Colon (tissue), 2 donors: ENCODE measurements around the gene CDH12.

Source experiments
- FAIRE-seq: peaks from 2 replicates; lab custom pipeline; 2012; peaks lifted over from hg19 to GRCh38; lab: Jason Lieb, UNC
- donor health status: control.
- donor health status: control.

The CDH12 gene

DNA sequence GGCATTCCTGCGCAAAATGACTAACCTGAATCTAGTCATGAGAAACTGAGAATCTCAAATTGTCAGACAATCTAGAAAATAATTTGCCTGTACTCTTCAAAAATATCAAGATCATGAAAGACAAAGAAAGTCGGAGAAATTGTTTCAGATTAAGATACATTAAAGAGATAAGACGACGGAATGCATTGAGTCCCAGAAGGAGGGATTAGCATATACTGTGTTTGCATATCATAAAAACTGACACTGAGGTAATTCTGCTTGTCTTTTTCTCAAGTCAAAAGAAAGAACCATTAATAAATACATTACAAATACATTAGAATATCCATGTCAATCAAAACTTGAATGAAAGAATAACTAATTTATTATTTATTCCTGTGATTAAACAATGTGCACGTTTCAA lies 88.4 kb downstream of the CDH12 start:
- FAIRE-seq: no peak

DNA sequence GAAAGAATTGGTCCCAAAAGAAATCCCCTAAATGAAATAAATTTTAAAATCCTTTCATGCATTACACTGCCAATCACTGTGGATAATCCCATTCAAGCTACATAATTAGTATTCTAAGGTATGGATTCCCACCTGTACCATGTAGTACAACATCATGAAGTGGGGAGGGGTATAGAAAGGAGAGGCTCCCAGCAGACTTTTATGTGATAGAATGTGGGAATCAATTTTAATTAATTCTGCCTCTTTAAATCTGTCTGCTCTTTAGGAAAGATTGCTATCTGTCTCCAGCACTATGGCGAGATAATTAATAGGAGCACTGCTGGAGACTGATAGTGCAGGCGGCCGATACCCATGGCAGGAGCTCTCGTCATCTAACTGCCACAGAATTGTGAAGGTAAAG lies 95.4 kb downstream of the CDH12 start:
- FAIRE-seq: no peak

DNA sequence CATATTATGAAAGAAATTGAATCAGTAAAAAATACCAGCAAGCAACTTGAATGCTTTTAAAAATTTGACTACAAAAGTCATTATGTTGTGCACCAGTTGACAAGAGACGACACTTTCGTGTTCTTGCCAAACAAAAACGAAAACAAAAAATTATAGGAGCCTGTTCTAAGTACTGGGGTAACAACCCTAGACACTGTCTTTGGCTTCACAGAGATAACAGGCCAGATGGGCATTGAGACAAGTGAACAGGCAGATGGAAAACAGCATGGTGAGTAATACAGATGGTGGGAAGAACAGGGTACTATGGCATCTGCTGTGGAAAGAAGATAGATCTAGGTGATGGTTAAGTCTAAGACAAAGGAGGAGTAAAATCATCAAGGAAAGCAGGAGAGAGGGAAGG lies 99.0 kb downstream of the CDH12 start:
- no peak for FAIRE-seq

DNA sequence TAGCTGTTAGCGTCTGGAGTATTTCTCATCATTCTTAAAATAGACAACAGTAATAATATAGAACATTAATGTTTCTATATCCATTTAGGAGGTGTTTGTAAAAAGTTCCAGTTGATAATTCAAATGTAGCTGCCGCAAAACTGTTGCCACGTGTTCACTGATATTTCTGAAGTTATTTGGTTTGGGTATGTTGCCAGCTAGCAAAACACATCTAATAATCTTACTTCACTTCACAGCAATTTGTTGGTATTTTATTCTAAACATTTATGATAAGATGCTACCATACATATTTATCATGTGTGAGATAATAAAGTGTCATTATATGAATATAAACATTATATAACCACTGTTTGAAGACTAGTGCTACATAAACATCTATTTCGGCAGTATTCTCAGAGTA lies 101.6 kb downstream of the CDH12 start:
- FAIRE-seq: no peak

DNA sequence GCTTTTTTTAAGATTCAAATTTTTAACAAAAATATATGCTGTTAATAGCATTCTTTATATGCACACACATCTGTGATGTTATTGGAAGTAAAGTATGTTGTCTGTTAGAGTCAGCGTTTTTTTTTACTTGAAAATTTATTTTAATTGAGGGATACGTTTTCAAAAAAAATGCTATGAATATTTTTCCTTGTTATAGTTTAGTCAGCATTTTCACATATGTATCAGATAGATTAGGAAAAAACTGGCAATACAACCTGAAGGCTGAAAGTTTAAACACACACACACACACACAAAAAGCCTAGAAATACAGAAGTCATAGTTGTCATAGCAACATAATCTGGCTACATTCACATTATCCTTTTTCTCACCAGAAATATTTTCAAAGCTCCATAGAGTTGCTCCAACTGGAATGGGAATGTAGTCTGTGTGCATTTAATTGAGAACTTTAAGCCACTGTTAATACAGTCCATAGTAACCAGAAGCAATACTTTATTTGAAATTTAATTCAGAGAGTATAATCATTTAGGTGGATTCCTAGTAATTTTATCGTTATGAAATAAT lies 116.6 kb downstream of the CDH12 start:
- FAIRE-seq: no peak

DNA sequence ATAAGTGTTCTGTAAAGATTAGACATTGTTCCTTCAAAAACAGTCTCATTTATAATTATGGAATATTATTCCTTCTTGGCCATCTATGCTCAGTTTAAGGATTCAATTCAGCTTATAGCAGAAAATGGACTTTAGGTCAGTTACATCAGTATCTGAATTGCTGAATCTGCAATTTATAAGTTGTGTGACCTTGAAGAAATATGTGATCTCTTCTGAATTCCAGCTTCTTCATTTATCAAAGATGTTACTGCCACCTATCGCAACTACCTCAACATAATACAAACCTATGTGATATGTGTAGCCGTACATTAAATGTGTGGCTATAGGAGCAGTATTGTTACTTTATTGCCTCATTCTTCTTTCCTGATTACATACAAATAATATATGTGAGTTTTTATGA lies 118.2 kb downstream of the CDH12 start:
- no peak for FAIRE-seq

DNA sequence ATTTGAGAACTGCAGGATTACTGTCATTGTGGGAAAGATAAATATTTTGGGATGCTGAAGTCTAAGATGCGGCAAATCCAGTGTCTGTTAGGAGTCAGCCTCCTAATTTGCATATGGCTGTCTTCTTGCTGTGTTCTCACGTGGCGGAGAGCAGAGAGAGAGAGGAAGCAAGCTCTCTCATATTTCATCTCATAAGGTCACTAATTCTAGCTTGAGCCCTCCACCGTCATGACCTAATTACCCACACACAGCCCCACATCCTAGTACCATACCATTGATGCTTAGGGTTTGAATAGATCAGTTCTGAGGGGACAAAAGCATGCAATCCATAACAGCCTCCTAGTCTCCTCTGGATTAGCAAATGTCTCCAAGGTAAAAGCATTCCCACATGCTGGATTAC lies 124.5 kb downstream of the CDH12 start:
- FAIRE-seq: no peak

DNA sequence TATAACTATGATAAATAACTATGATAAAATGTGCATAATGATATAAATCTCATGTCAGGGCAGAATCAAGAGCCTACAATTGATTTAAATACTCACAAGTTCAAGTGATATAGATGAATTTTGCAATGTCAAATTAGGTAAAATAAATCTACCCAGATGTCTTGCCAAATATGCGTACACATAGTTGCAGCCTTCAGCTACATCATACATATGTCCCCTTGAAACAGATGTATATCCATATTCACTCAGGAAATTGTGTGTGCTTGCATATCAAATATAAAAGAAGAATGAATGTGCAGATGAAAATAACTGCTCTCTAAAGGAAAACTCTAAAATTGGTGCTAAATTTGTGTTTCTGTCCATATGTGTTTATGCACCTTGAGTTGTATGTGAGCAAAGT lies 130.7 kb downstream of the CDH12 start:
- FAIRE-seq: no peak

DNA sequence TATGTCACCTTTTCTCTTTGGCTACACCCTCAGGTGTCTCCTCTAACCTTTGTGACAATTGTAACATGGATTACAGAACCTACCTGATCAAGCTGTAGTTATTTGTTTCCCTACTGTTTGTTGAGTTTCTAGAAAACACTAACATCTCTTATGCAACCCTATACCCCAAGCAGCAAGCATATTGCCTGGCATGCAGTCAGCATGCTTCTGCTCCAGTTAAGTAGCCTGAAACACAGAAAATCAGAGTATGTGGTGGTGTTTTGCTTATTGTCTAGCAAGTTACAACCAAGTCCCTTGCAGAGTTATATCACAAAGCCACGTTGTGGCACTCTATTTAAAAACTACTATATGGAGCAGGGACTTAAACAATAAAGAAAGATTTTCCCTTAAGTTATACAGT lies 131.1 kb downstream of the CDH12 start:
- FAIRE-seq: no peak

DNA sequence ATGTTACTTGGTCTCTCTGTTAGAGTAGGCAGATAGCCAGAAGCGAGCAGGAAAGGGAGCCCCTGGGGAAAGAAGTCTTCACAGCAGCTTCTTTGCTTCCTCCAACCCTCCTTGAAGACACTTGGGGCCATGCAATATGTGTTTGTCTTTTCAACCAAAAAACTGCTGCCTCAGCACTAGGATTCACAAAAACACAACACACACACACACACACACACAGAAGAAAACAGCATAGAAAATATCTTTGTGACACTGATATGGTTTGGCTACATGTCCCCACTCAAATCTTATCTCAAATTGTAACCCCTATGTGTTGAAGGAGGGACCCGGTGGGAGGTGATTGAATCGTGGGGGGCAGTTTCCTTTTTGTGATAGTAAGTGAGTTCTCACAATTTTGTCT lies 133.3 kb downstream of the CDH12 start:
- no peak for FAIRE-seq

DNA sequence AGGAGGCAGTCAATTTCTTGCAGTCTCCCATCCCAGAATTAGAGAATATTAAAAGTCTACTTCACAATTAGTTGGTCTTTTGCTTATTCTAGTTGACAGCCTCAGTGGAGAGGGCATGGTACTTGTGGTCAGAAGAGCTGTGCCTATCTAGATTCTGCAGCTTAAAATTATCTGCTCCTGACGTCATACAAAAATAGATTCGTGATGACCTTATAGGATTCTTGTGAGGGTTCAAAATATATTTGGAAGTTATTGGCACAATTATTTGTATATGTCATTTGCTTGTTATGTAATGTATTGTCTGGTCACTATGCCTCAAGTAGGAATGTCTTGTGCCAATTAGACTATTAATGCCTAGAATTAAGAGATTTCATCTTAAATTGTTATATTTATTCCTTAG lies 142.5 kb downstream of the CDH12 start:
- no peak for FAIRE-seq

DNA sequence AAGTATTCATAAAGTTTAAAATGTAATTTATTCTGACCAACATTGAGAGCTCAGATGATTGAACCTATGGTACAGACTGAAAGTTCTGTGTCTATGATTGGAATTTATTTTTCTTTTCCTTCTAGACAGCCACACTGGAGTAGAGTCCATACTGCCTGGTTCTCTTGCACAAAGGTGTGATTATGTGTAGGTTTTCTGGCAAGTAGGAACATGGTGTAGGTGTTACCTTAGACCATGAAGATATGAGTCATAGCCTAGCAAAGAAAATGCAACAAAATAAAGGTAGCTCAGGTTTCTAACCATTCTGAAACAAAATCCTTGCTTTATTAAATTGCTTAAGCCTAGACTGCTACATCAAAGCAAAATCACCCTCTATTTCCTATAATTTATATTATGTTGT lies 143.4 kb downstream of the CDH12 start:
- no peak for FAIRE-seq

DNA sequence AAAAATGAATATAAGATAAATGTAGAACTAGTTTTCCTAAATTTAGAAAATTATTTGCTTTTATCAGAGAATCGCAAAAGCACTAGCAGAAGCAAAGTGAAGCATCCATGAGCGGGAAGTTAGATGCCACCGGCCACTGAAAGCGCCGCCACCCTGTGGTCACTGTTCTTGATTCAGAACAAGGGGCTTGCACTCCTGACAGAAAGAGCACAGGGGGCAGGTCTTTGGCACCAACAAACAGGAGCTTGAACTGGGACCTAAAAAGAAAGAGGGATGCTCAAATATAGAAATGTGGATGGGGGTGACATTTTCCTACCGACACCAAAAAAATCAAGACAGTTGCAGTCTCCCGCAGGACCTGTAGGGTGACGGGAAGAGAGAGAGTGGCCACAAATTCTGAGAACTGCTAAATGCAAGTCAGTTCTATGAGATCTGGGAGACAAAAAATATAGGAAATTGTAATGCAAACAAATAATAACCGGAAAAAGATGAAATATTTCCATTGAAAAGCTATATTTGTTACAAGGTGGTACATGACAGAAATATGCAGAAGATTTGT lies 144.3 kb downstream of the CDH12 start:
- no peak for FAIRE-seq

DNA sequence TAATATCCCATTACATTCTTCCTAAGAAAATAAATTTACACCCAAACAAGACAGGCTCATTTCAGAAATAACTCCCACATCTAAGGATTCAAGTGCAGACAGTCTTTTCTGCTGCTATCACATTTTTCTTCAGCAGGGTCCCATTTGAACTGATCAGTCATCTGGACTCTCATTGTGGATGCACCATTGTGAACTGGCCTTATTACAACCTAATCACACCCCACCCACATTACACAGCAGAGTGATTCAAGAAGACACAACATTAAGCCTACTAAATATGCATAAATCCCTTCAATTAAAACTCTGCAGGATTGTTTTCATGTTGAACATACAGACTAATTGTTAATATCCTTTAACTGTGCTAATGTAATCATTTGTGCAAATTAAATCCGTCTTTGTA lies 146.2 kb downstream of the CDH12 start:
- FAIRE-seq: no peak

DNA sequence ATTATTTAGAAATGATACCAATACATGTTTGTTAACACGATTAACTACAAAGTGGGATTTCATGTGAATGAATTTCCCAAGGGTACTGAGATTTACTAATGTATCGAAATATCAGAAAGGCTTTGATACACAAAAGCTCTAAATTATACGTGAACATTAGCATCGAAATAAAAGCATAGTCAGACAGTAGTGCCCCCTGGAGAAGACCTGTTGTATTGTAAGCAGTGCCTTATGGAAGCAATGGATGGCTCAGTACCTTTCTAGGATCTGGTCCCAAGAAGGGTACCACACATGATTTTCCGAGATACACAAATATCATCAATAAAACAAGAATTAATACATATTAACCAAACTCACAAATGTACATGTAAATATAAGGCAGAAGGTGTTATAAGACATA lies 153.8 kb downstream of the CDH12 start:
- FAIRE-seq: no peak

DNA sequence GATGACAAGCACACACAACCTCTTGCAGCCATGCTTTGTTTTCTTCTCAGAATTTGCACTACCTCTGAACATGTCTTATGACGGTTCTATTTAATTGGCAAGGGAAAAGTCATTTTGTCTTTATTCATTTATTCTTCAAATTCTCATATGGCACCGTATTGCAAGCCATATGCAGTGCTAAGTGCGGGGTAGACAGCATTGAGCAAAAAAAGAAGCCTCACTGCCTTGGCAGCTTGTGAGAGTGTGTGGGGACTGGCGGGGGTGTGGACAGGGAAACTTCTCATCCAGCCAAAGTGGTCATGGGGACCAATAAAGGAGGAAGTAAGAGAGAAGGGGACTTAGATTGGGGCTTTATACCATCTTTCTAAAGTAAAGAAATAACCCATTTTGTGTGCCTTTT lies 160.0 kb downstream of the CDH12 start:
- no peak for FAIRE-seq

DNA sequence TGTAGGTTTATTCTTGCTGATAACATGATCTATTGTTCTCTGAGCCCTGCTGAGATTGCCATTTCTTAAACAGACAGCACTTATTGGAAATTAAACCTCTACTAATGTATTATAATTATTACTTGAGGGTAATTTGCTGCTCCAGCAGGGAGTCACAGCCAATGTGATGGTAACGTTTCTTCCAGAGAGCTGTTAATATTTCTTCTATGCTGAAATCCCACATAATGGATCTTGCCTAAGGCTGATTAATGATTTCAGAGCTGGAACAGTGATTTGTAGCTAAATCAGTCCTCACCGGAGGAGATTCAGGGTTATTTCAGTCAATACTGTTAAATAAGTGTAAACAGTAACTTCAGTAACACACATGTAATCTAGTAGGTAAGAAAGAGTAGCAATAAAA lies 170.1 kb downstream of the CDH12 start:
- no peak for FAIRE-seq

DNA sequence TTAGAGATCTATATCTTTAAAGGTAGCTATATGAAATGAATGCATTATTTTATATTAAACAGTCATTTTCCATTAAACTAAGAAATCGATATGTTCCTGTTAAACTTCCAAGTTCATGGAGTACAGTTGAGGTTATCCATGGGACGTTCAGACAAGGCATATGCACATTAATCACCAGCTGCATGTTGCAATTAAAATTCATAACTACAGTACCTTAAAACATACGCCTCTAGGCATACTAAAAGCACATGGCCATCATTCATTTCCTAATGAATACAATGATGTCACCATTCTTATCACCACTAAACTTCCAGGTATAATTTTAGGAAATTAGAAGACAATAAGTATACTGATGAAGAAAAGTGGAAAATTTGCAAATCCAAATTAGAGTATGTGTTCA lies 174.3 kb downstream of the CDH12 start:
- FAIRE-seq: no peak

DNA sequence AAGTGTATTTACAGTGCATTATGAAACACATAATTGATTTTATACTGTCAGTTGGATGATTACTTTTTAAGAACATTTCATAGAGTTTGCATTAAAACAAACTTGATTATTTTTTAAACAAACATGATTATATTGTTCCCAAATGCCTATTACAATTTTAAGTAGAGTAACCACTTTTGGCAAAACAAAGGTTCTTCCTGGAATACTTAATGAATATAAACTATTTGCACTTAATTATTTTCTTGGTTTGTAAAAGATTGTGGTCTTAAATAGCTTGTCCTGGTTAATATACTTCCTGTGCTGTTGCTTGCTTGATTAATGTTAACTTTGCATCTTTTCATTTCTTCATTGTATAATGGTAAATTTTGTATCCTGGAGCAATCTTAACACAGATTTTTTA lies 180.0 kb downstream of the CDH12 start:
- no peak for FAIRE-seq

DNA sequence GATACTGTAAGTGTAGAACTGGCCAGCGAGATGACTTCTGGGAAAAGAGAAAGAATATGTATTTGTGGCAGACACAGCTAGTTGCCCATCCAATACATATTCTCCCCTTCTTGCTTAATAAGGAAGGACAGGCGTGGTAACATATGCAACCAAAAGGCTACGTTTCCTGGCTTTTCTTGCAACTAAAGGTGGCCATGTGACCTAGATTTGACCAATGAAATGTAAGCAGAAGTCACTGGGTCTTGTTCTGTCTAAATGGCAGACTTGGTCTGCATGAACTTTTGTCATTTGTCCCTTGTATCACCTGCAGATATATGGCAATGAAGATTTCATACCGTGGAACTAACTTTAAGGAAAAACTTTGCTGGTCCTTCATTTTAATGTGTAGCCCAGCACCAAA lies 183.8 kb downstream of the CDH12 start:
- FAIRE-seq: no peak

DNA sequence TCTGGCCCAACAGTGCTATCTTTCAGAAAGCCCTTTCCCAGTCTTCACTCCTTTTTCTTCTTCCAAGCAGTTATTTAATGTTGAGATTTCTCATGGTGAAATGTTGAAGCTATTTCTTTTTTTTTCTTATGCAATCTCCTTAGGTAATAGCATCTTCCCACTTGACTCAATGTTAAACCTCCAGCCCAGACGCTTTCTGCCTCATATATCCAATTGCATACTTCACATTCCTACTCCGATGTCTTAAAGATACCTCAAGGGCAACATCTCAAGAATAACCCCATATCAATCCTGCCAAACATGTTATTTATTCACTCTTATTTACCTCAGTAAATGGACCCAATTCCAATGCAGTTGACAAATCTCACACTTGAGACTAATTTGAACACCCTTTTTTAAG lies 187.3 kb downstream of the CDH12 start:
- FAIRE-seq: no peak

DNA sequence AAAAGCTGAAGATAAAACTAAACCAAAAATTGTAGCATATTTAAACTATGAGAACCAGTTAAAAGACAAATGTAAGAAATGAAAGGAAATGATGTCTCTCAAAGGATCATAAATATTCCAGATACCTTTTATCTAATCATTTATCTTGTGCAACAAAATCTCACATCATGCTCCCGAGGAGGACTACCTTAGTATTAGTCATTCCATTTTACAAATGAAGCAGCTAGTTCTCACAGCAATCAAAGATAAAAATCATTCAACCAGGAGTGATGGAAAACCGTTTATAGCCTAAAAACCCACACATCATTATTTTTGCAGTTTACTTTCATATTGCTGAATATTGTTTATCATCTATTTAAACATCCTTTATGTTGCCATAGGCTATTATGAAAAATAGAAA lies 190.0 kb downstream of the CDH12 start:
- no peak for FAIRE-seq

DNA sequence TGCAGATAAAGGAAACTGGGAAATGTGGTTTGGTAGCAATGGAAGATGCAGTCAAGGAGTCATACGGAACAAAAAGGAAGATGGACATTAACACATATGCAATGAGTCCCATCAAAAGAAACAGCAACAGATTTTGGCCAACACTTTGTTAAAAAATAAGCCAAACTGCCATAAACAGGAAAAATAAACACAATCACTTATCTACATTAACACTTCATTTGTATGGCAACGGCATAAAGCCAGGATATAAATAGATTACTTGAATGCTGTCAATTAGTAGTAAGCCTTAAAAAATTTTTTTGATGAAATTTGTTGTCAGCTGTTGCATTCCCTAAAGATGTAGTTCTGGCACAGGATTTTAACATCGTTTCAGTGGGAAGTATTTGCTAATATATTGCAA lies 190.8 kb downstream of the CDH12 start:
- no peak for FAIRE-seq

DNA sequence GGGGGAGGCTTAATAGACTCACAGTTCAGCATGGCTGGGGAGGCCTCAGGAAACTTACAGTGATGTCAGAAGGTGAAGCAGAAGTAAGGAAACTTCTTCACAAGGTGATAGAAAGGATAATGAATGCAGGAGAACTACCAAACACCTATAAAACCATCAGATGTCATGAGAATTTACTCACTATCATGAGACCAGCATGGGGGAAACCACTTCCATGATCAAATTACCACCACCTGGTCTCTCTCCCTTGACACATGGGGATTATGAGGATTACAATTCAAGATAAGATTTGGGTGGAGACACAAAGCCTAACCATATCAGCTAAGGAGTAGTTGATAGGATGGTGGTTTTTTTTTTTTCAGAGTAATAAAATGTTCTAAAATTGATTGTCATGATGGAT lies 201.8 kb downstream of the CDH12 start:
- no peak for FAIRE-seq

DNA sequence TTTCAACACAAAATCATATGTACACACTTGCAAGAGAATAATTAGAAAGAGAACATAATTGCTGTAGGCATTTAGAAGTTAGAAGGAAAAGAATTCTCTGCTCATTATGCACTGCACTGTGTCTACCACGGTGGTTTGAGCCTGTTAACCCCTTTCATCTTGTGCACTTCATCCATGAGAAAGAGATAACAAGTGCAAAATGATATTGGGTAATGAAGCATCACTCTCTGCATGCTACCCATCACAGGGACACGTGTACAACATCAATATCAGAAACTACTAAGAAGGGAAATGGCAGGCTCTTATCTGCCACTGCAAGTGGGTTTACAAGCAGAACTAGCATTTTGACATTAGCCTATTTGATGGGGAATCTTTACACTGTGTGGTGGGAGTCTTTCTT lies 202.6 kb downstream of the CDH12 start:
- no peak for FAIRE-seq
